ENCODE results near the gene GPBAR1. TPM values are rescaled to one million over a fixed set of nuclear protein-coding genes. Genes with fewer than 3 reads are reported as not detected.
A peak's percentile ranks its signal among the peaks of the same experiment; 100 is the strongest.

Gene GPBAR1
- total RNA-seq, result under 1 TPM; 0.14 to 0.19 TPM

- no peak within 1 kb of the TSS for H3K4me3 Mint-ChIP-seq
- H3K36me3 Mint-ChIP-seq, result peaks cover 6% of the 10 kb centered on the region
- ChIA-PET POLR2A (interaction anchor here (1.8 kb wide), 1 partner anchor 8 kb away, joined by 4 read pairs; no protein-coding TSS in a partner anchor), CTCF (interaction anchor here (1.7 to 1.8 kb wide), 2 partner anchors 10 to 75 kb away, joined by 4 to 5 read pairs; no protein-coding TSS in a partner anchor)
- H3K4me1 Mint-ChIP-seq (ENCODE audit: low read depth), result peaks cover 19% of the 10 kb centered on the region
- H3K27ac Mint-ChIP-seq, result no peak within 1 kb of the TSS
- no peak for DNase-seq
- no peaks in the 10 kb centered on the region for H3K27me3 Mint-ChIP-seq
- H3K9me3 Mint-ChIP-seq, result no peaks in the 10 kb centered on the region
- intact Hi-C loops (cut with micrococcal nuclease), result no loop called here
Observed at GRCh38 chr2:218260742-218261422, at the start of gene GPBAR1. GPBAR1 (plus strand) TSS chr2:218261015; CDS start chr2:218262725, 1,710 bp downstream.

GRCh38 chr2:218214116-218214515, 46.7 kb upstream of the GPBAR1 start:
- DNase-seq, result no peak
- Mint-ChIP-seq H3K36me3 (peaks cover 27% of the 10 kb centered on the region), H3K4me1 (ENCODE audit: low read depth) (peaks cover 17% of the 10 kb centered on the region), H3K27me3 (no peaks in the 10 kb centered on the region), H3K9me3 (peaks cover 9% of the 10 kb centered on the region), H3K4me3 (no peak overlapping the region), H3K27ac (no peak overlapping the region)
- ChIA-PET CTCF (no interaction called here), POLR2A (no interaction called here)
- intact Hi-C loops (cut with micrococcal nuclease), result no loop called here

- intact Hi-C loops (cut with micrococcal nuclease), result loop anchor here (5.0 kb wide), 1 partner anchor 681 kb away; no protein-coding TSS in a partner anchor
- ChIA-PET CTCF (interaction anchor here (0.7 to 1.7 kb wide), 7 partner anchors 10 to 113 kb away, joined by 3 to 8 read pairs (median 4); no protein-coding TSS in a partner anchor), POLR2A (interaction anchor here (0.6 to 1.5 kb wide), 8 partner anchors 10 to 70 kb away, joined by 3 to 6 read pairs (median 4); partner anchors contain the start of genes AAMP and PNKD)
- H3K27me3 Mint-ChIP-seq, result no peaks in the 10 kb centered on the region
- peaks cover 29% of the 10 kb centered on the region for H3K4me1 Mint-ChIP-seq (ENCODE audit: low read depth)
- H3K4me3 Mint-ChIP-seq, result peak overlapping the region; percentile 83
- DNase-seq, result no peak
- H3K9me3 Mint-ChIP-seq, result no peaks in the 10 kb centered on the region
- H3K36me3 Mint-ChIP-seq, result peaks cover 38% of the 10 kb centered on the region
- peak overlapping the region; percentile 91 for H3K27ac Mint-ChIP-seq
Observed at GRCh38 chr2:218216336-218216673, 44.5 kb upstream of the GPBAR1 start.

- ChIA-PET POLR2A (interaction anchor here (0.6 to 1.5 kb wide), 7 partner anchors 9 to 70 kb away, joined by 3 to 6 read pairs (median 4); partner anchors contain the start of genes AAMP and PNKD), CTCF (interaction anchor here (1.0 to 1.7 kb wide), 7 partner anchors 10 to 41 kb away, joined by 3 to 8 read pairs (median 4); no protein-coding TSS in a partner anchor)
- peaks cover 34% of the 10 kb centered on the region for H3K4me1 Mint-ChIP-seq (ENCODE audit: low read depth)
- peak within 1 kb of the TSS; percentile 91 for H3K27ac Mint-ChIP-seq
- no peaks in the 10 kb centered on the region for H3K27me3 Mint-ChIP-seq
- intact Hi-C loops (cut with micrococcal nuclease), result loop anchor here (1.0 to 5.0 kb wide), 2 partner anchors 53 to 680 kb away; partner anchors contain the start of genes AAMP and PNKD
- H3K9me3 Mint-ChIP-seq, result no peaks in the 10 kb centered on the region
- H3K4me3 Mint-ChIP-seq, result peak within 1 kb of the TSS; percentile 83
- DNase-seq, result peak; percentile 97
- peaks cover 43% of the 10 kb centered on the region for H3K36me3 Mint-ChIP-seq
Observed at GRCh38 chr2:218216674-218217359, 44.0 kb upstream of the GPBAR1 start, which contains the start of gene ARPC2. ARPC2 (plus strand) TSS chr2:218217189; CDS start chr2:218217471, 282 bp downstream.

- peak overlapping the region; percentile 91 for H3K27ac Mint-ChIP-seq
- CTCF ChIA-PET, result interaction anchor here (1.0 to 4.6 kb wide), 4 partner anchors 11 to 40 kb away, joined by 3 to 30 read pairs (median 8); no protein-coding TSS in a partner anchor
- peak overlapping the region; percentile 83 for H3K4me3 Mint-ChIP-seq
- DNase-seq, result peak; percentile 86
- POLR2A ChIA-PET, result interaction anchor here (0.6 to 2.3 kb wide), 5 partner anchors 12 to 69 kb away, joined by 4 to 12 read pairs (median 6); partner anchors contain the start of genes AAMP and PNKD
- peaks cover 44% of the 10 kb centered on the region for H3K36me3 Mint-ChIP-seq
- H3K4me1 Mint-ChIP-seq (ENCODE audit: low read depth), result peaks cover 41% of the 10 kb centered on the region
- no peaks in the 10 kb centered on the region for H3K27me3 Mint-ChIP-seq
- H3K9me3 Mint-ChIP-seq, result no peaks in the 10 kb centered on the region
- intact Hi-C loops (cut with micrococcal nuclease), result loop anchor here (1.0 to 5.0 kb wide), 7 partner anchors 12 to 680 kb away; partner anchors contain the start of genes AAMP, CNOT9, PNKD and USP37
Observed at GRCh38 chr2:218217360-218218267, 43.2 kb upstream of the GPBAR1 start.

GRCh38 chr2:218218268-218219185, 42.3 kb upstream of the GPBAR1 start:
- Mint-ChIP-seq H3K9me3 (no peaks in the 10 kb centered on the region), H3K4me3 (peak overlapping the region; percentile 83), H3K27ac (peak overlapping the region; percentile 91), H3K36me3 (peaks cover 48% of the 10 kb centered on the region), H3K4me1 (ENCODE audit: low read depth) (peaks cover 50% of the 10 kb centered on the region), H3K27me3 (no peaks in the 10 kb centered on the region)
- intact Hi-C loops (cut with micrococcal nuclease), result loop anchor here (1.0 to 5.0 kb wide), 6 partner anchors 11 to 679 kb away; partner anchors contain the start of genes CNOT9 and USP37
- POLR2A ChIA-PET, result interaction anchor here (0.6 to 2.3 kb wide), 3 partner anchors 11 to 52 kb away, joined by 4 to 12 read pairs (median 6); partner anchors contain the start of genes AAMP and PNKD
- CTCF ChIA-PET, result interaction anchor here (0.8 to 4.6 kb wide), 4 partner anchors 8 to 36 kb away, joined by 3 to 30 read pairs (median 4); no protein-coding TSS in a partner anchor
- peak; percentile 65 for DNase-seq

- H3K27me3 Mint-ChIP-seq, result no peaks in the 10 kb centered on the region
- peaks cover 64% of the 10 kb centered on the region for H3K4me1 Mint-ChIP-seq (ENCODE audit: low read depth)
- H3K4me3 Mint-ChIP-seq, result peak overlapping the region; percentile 83
- H3K27ac Mint-ChIP-seq, result peak overlapping the region; percentile 91
- H3K9me3 Mint-ChIP-seq, result no peaks in the 10 kb centered on the region
- intact Hi-C loops (cut with micrococcal nuclease), result loop anchor here (2.0 to 5.0 kb wide), 2 partner anchors 177 to 677 kb away; no protein-coding TSS in a partner anchor
- ChIA-PET CTCF (interaction anchor here (1.3 to 4.6 kb wide), 2 partner anchors 10 to 37 kb away, joined by 3 to 30 read pairs; no protein-coding TSS in a partner anchor), POLR2A (interaction anchor here (1.2 to 2.3 kb wide), 4 partner anchors 9 to 67 kb away, joined by 4 to 12 read pairs (median 8); partner anchors contain the start of genes AAMP and PNKD)
- no peak for DNase-seq
- H3K36me3 Mint-ChIP-seq, result peaks cover 61% of the 10 kb centered on the region
Observed at GRCh38 chr2:218219934-218220333, 40.9 kb upstream of the GPBAR1 start.

- peak overlapping the region; percentile 83 for H3K4me3 Mint-ChIP-seq
- intact Hi-C loops (cut with micrococcal nuclease), result no loop called here
- no peaks in the 10 kb centered on the region for H3K9me3 Mint-ChIP-seq
- DNase-seq, result no peak
- ChIA-PET CTCF (interaction anchor here (0.5 to 4.6 kb wide), 4 partner anchors 9 to 49 kb away, joined by 3 to 30 read pairs (median 7); partner anchors contain the start of genes AAMP and PNKD), POLR2A (interaction anchor here (1.2 to 1.9 kb wide), 3 partner anchors 8 to 66 kb away, joined by 4 to 10 read pairs (median 5); no protein-coding TSS in a partner anchor)
- H3K4me1 Mint-ChIP-seq (ENCODE audit: low read depth), result peaks cover 73% of the 10 kb centered on the region
- H3K36me3 Mint-ChIP-seq, result peaks cover 70% of the 10 kb centered on the region
- H3K27me3 Mint-ChIP-seq, result no peaks in the 10 kb centered on the region
- peak overlapping the region; percentile 91 for H3K27ac Mint-ChIP-seq
Observed at GRCh38 chr2:218221000-218221399, 39.8 kb upstream of the GPBAR1 start.

- Mint-ChIP-seq H3K4me3 (peak overlapping the region; percentile 36), H3K36me3 (peaks cover 74% of the 10 kb centered on the region), H3K27me3 (no peaks in the 10 kb centered on the region), H3K4me1 (ENCODE audit: low read depth) (peaks cover 82% of the 10 kb centered on the region), H3K27ac (peak overlapping the region; percentile 77), H3K9me3 (no peaks in the 10 kb centered on the region)
- ChIA-PET CTCF (interaction anchor here (1.4 to 2.8 kb wide), 2 partner anchors 37 to 47 kb away, joined by 3 to 9 read pairs; partner anchors contain the start of genes AAMP and PNKD), POLR2A (no interaction called here)
- peak; percentile 43 for DNase-seq
- intact Hi-C loops (cut with micrococcal nuclease), result no loop called here
Observed at GRCh38 chr2:218223046-218223445, 37.8 kb upstream of the GPBAR1 start.

GRCh38 chr2:218224186-218224585, 36.6 kb upstream of the GPBAR1 start:
- intact Hi-C loops (cut with micrococcal nuclease), result no loop called here
- Mint-ChIP-seq H3K9me3 (no peaks in the 10 kb centered on the region), H3K4me3 (peak overlapping the region; percentile 22), H3K27ac (peak overlapping the region; percentile 77), H3K27me3 (no peaks in the 10 kb centered on the region), H3K4me1 (ENCODE audit: low read depth) (peaks cover 92% of the 10 kb centered on the region), H3K36me3 (peaks cover 73% of the 10 kb centered on the region)
- ChIA-PET CTCF (interaction anchor here (2.9 kb wide), 1 partner anchor 34 kb away, joined by 18 read pairs; no protein-coding TSS in a partner anchor), POLR2A (no interaction called here)
- DNase-seq, result no peak
